Measurements from ENCODE around the gene DNAH3.
"Not testable (repeated sequence)": the region's sequence is repeated elsewhere in the genome, so short reads cannot be mapped to it uniquely, and the experiment has no call there.

Gene DNAH3

DNA sequence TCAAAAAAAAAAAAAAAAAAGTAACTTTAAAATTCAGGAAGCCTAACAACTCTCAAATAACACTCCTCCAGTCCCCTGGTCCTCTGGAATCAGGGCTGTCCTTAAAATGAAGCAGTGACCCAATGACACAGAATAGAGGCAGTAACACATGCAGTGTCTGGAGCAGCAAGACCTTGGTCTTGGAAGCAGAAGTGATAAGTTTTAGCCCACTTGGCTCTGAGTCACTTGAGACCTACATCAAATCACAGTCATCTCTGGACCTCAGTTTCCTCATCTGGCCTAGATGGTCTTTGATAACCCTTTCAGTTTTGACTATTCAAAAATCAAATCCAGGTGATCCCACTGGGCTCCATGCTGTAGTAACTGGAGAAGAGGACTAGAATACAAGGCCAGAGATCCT, 211.0 kb downstream of the DNAH3 start:
- Histone ChIP-seq H3K4me1 (ENCODE audit: control insufficient read depth, insufficient read depth, low read length) (no peaks in the 10 kb centered on the region), H3K4me3 (ENCODE audit: low read length) (no peak overlapping the region), H3K27ac (ENCODE audit: low read depth, low read length) (no peak overlapping the region)

DNA sequence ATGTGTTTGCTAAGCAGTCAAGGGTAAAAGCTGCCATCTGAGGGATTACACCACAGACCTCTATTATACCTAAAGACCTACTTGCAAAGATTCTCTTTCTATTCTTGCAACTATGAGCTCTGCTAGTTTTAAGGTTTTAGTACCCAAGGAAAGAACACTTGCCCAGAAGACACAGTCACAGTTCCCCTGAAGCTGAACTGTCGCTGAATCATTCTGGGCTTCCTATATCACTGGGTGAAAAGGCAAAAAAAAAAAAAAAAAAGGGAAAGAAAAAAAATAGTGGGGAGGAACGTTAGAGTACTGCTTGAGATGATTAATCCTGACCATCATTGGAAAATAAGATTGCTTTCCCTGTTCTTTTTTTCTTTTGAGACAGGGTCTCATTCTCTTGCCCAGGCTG, 212.2 kb downstream of the DNAH3 start:
- H3K4me3 ChIP-seq (ENCODE audit: low read length), result no peak overlapping the region
- H3K9ac ChIP-seq (ENCODE audit: low read length), result no peak overlapping the region
- no peak overlapping the region for H3K27ac ChIP-seq (ENCODE audit: low read depth, low read length)
- no peaks in the 10 kb centered on the region for H3K4me1 ChIP-seq (ENCODE audit: control insufficient read depth, insufficient read depth, low read length)
- no peaks in the 10 kb centered on the region for H3K36me3 ChIP-seq (ENCODE audit: control insufficient read depth, insufficient read depth, low read length)
- no peaks in the 10 kb centered on the region for H3K27me3 ChIP-seq (ENCODE audit: control insufficient read depth, insufficient read depth, low read length)

More for the DNA sequence above, 211.0 kb downstream of the DNAH3 start:
- H3K36me3 ChIP-seq (ENCODE audit: control insufficient read depth, insufficient read depth, low read length), result no peaks in the 10 kb centered on the region
- no peaks in the 10 kb centered on the region for H3K27me3 ChIP-seq (ENCODE audit: control insufficient read depth, insufficient read depth, low read length)
- H3K9ac ChIP-seq (ENCODE audit: low read length), result no peak overlapping the region

DNA sequence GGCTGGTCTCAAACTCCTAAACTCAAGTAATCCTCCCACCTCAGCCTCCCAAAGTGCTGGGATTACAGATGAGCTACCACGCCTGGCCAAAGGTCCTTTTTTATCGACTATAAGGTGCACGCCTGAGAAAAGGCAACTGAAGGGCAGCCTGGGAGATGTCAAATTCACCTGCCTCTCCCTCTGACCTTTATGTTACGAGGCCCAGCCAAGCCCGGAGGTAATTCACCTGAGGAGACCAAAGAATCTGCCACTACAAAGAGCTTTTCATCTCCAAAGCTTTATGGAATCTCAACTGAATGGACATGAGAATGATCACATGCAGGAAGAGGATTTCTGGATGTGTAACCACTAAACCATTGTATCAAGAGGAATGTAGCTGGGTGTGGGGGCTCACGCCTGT, 212.9 kb downstream of the DNAH3 start:
- Histone ChIP-seq H3K9ac (ENCODE audit: low read length) (no peak overlapping the region), H3K36me3 (ENCODE audit: control insufficient read depth, insufficient read depth, low read length) (no peaks in the 10 kb centered on the region), H3K27ac (ENCODE audit: low read depth, low read length) (no peak overlapping the region), H3K4me1 (ENCODE audit: control insufficient read depth, insufficient read depth, low read length) (no peaks in the 10 kb centered on the region), H3K27me3 (ENCODE audit: control insufficient read depth, insufficient read depth, low read length) (no peaks in the 10 kb centered on the region), H3K4me3 (ENCODE audit: low read length) (no peak overlapping the region)

DNA sequence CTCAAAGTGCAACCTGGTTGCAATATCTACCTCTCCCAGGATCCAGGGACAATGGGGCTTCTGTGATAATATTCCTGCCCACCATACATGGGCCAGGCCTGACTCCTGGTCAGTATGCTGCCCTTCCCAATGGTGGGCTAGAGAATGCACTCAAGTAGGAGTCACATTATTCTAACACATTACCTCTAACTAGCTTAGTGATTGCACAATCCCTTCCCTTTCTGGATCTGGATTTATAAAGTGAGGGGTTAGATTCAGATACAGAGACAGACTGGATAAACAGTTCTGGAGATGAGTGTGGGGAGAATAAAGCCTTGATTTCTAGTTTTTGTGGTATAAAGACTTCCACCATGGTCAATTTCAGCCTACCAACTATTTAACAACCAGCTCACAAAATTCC, 217.1 kb downstream of the DNAH3 start:
- Histone ChIP-seq H3K4me1 (ENCODE audit: control insufficient read depth, insufficient read depth, low read length) (no peaks in the 10 kb centered on the region), H3K9ac (ENCODE audit: low read length) (no peak overlapping the region), H3K36me3 (ENCODE audit: control insufficient read depth, insufficient read depth, low read length) (no peaks in the 10 kb centered on the region), H3K27ac (ENCODE audit: low read depth, low read length) (no peak overlapping the region), H3K27me3 (ENCODE audit: control insufficient read depth, insufficient read depth, low read length) (no peaks in the 10 kb centered on the region), H3K4me3 (ENCODE audit: low read length) (no peak overlapping the region)

DNA sequence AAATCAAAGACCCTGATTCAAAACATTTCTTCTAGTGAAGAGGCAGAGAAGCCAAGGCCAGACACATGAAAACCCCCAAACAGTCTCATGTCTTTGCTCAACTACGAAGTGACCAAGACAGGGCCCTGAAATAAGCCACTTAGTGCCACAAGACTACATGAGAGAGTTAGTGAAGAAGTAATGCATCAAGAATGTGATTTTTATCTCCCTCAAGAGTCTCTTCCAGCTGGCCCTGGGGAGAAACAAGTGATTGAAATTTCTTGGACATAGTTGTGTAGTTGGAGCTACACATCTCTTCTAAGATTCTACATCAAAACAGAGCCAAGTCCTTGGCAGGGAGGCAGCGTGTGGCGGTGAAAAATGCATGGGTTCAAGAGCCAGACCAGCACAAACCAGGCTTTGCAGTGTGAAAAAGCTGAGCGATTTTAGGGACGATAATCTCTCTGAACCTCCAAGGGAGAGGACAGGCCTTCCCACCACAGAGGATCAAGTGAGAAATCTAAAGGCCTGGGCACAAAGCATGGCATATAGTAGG, 219.5 kb downstream of the DNAH3 start:
- H3K27me3 ChIP-seq (ENCODE audit: control insufficient read depth, insufficient read depth, low read length), result no peaks in the 10 kb centered on the region

DNA sequence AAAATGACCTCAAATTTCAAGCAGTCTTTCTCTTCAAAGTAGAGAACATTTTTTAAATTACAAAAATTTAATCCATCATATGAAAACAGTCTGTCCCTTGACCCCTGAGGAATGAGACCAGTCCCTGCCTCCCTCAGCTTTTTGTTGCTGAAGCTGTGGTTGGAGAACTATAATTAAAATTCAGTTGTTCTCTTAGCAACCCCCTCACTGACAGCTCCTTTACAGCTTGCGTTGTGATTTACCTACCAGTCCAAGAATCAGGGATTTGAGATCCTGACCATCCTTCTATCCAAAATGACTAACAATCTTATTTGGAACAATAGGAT, 220.3 kb downstream of the DNAH3 start:
- Histone ChIP-seq H3K4me1 (ENCODE audit: control insufficient read depth, insufficient read depth, low read length) (no peaks in the 10 kb centered on the region), H3K4me3 (ENCODE audit: low read length) (no peak overlapping the region), H3K27me3 (ENCODE audit: control insufficient read depth, insufficient read depth, low read length) (no peaks in the 10 kb centered on the region), H3K9ac (ENCODE audit: low read length) (no peak overlapping the region), H3K36me3 (ENCODE audit: control insufficient read depth, insufficient read depth, low read length) (no peaks in the 10 kb centered on the region), H3K27ac (ENCODE audit: low read depth, low read length) (peak overlapping the region; percentile 42)

More for the DNA sequence above, 219.5 kb downstream of the DNAH3 start:
- Histone ChIP-seq H3K4me3 (ENCODE audit: low read length) (no peak overlapping the region), H3K36me3 (ENCODE audit: control insufficient read depth, insufficient read depth, low read length) (no peaks in the 10 kb centered on the region), H3K9ac (ENCODE audit: low read length) (no peak overlapping the region), H3K27ac (ENCODE audit: low read depth, low read length) (no peak overlapping the region), H3K4me1 (ENCODE audit: control insufficient read depth, insufficient read depth, low read length) (no peaks in the 10 kb centered on the region)

DNA sequence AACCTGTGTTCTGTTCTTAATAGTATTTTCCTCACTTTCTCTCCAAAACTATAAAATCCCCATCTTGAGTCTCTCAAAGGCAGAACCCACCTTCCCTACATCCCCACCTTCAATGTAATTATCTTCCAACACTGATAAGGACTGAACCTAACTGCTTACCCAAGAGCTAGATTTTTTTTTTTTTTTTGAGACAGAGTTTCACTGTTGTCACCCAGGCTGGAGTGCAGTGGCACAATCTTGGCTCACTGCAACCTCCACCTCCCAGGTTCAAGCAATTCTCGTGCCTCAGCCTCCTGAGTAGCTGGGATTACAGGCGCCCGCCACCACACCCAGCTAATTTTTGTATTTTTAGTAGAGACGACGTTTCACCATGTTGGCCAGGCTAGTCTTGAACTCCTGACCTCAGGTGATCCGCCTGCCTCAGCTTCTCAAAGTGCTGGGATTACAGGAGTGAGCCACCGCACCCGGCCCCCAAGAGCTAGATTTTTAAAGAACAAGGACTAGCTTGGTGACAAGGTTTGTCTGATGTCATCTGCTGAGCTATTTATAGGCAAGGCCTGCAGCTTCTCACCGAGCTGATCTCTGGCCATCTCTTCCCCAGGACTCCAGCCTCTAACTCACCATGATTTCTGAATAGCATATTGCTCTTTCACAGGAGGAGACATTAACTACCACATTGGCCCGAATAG, 220.8 kb downstream of the DNAH3 start:
- not testable (repeated sequence) for H3K4me3 ChIP-seq (ENCODE audit: low read length); H3K9ac ChIP-seq (ENCODE audit: low read length); H3K27ac ChIP-seq (ENCODE audit: low read depth, low read length)

DNA sequence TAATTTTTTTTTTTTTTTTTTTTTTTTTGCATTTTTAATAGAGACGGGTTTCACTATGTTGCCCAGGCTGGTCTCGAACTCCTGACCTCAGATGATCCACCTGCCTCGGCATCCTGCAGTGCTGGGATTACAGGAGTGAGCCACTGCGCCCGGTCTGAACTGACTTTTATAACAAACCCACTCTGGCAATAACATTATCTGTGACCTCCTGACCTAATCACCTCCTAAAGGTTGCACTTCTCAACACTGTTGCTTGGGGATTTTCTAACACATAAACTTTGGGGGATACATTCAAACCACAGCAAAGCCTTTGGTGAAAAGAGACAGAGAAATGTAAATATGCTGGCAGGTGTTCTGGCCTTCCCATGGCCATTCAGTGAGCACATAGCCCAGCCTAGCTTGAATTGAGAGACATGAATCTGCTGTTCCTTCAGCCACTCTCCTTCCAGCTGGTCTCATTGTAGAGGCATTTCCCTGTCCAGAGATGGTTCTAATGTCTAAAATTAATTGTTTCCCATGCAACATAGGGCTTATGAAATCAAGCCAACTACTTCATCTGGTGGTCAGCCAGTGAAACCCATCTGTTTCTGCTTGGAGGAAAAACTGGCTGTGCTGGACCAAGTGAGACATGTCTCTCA, 221.8 kb downstream of the DNAH3 start:
- no peaks in the 10 kb centered on the region for H3K27me3 ChIP-seq (ENCODE audit: control insufficient read depth, insufficient read depth, low read length)
- H3K4me3 ChIP-seq (ENCODE audit: low read length), result no peak overlapping the region
- no peaks in the 10 kb centered on the region for H3K36me3 ChIP-seq (ENCODE audit: control insufficient read depth, insufficient read depth, low read length)
- H3K27ac ChIP-seq (ENCODE audit: low read depth, low read length), result no peak overlapping the region
- H3K9ac ChIP-seq (ENCODE audit: low read length), result no peak overlapping the region
- H3K4me1 ChIP-seq (ENCODE audit: control insufficient read depth, insufficient read depth, low read length), result no peaks in the 10 kb centered on the region

More for the DNA sequence above, 220.8 kb downstream of the DNAH3 start:
- H3K4me1 ChIP-seq (ENCODE audit: control insufficient read depth, insufficient read depth, low read length); H3K36me3 ChIP-seq (ENCODE audit: control insufficient read depth, insufficient read depth, low read length); H3K27me3 ChIP-seq (ENCODE audit: control insufficient read depth, insufficient read depth, low read length): not testable (repeated sequence)

DNA sequence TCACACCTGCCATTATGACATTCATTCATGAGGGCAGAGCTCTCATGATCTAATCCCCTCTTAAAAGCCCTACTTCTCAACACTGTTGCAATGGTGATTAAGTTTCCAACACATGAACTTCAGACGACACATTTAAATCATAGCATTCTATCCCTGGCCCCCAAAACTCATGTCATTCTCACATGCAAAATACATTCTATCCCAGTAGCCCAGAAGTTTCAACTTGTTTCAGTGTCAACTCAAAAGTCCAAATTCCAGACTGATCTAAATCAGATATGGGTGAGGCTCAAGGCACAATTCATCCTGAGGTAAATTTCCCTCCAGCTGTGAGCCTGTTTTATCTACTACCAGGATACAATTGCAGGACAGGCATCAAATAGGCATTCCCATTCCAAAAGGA, 224.9 kb downstream of the DNAH3 start:
- Histone ChIP-seq H3K4me3 (ENCODE audit: low read length) (no peak overlapping the region), H3K4me1 (ENCODE audit: control insufficient read depth, insufficient read depth, low read length) (no peaks in the 10 kb centered on the region), H3K9ac (ENCODE audit: low read length) (no peak overlapping the region), H3K27ac (ENCODE audit: low read depth, low read length) (no peak overlapping the region), H3K27me3 (ENCODE audit: control insufficient read depth, insufficient read depth, low read length) (no peaks in the 10 kb centered on the region), H3K36me3 (ENCODE audit: control insufficient read depth, insufficient read depth, low read length) (no peaks in the 10 kb centered on the region)

DNA sequence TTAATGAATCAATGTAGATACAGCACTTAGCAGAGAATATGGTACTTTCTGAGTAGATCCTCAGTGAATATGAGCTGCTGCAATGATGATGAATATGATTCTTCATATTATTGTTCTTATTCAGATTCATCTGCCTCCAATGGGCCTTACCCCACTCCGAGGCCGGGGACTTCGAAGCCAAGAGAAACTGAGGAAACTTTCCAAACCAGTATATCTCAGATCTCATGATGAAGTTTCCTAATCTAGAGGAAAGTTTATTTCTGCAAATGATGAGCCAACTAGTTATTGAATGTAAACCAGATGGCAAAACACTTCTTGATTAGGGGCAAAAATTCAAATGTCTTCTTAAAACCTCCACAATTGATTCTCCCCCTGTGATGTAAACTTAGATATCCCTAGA, 226.8 kb downstream of the DNAH3 start:
- H3K27me3 ChIP-seq (ENCODE audit: control insufficient read depth, insufficient read depth, low read length), result no peaks in the 10 kb centered on the region
- H3K9ac ChIP-seq (ENCODE audit: low read length), result no peak overlapping the region
- H3K27ac ChIP-seq (ENCODE audit: low read depth, low read length), result no peak overlapping the region
- no peaks in the 10 kb centered on the region for H3K4me1 ChIP-seq (ENCODE audit: control insufficient read depth, insufficient read depth, low read length)
- H3K4me3 ChIP-seq (ENCODE audit: low read length), result no peak overlapping the region
- no peaks in the 10 kb centered on the region for H3K36me3 ChIP-seq (ENCODE audit: control insufficient read depth, insufficient read depth, low read length)

DNA sequence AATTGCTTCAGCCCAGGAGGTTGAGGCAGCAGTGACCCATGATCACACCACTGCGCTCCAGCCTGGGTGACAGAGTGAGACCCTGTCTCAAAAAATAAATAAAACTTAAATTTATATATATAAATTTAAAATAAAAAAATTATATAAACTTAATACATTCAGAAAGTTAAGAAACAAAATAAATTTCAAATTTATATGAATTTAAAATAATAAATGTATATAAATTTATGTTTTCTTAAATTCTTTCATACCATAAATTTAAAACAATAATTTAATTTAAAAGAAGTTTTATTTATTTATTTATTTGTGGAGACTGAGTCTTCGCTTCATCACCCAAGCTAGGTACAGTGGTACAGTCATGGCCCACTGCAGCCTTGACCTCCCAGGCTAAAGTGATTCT, 229.8 kb downstream of the DNAH3 start:
- H3K36me3 ChIP-seq (ENCODE audit: control insufficient read depth, insufficient read depth, low read length), result peaks cover 2% of the 10 kb centered on the region

DNA sequence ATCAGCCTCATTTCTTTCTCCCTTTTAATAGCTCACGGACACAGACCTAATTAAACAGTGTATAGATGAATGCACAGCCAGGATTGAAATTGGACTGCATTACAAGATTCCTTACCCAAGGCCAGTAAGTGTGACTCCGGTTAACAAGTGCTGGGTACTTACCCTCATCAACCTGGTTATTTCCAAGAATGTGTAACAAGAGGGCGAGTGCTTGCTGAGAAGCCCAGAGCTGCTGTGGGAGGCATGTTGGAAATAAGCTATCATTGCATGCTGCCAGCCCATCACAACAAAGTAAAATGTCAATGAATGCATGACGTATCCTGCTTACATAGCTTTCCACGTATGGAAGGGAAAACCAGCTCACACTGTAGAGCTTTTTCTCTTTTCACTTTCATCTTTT, 230.6 kb downstream of the DNAH3 start:
- no peaks in the 10 kb centered on the region for H3K4me1 ChIP-seq (ENCODE audit: control insufficient read depth, insufficient read depth, low read length)
- H3K9ac ChIP-seq (ENCODE audit: low read length), result no peak overlapping the region
- peaks cover 2% of the 10 kb centered on the region for H3K36me3 ChIP-seq (ENCODE audit: control insufficient read depth, insufficient read depth, low read length)
- no peaks in the 10 kb centered on the region for H3K27me3 ChIP-seq (ENCODE audit: control insufficient read depth, insufficient read depth, low read length)
- no peak overlapping the region for H3K27ac ChIP-seq (ENCODE audit: low read depth, low read length)
- no peak overlapping the region for H3K4me3 ChIP-seq (ENCODE audit: low read length)

More for the DNA sequence above, 229.8 kb downstream of the DNAH3 start:
- Histone ChIP-seq H3K4me3 (ENCODE audit: low read length) (no peak overlapping the region), H3K4me1 (ENCODE audit: control insufficient read depth, insufficient read depth, low read length) (no peaks in the 10 kb centered on the region), H3K27me3 (ENCODE audit: control insufficient read depth, insufficient read depth, low read length) (no peaks in the 10 kb centered on the region), H3K9ac (ENCODE audit: low read length) (no peak overlapping the region), H3K27ac (ENCODE audit: low read depth, low read length) (no peak overlapping the region)

All from rectal smooth muscle tissue (tissue), 1 donor.